Measurements from ENCODE around the gene FXYD4. TPM values are rescaled to one million over a fixed set of nuclear protein-coding genes. Genes with fewer than 3 reads are reported as not detected.

Gene FXYD4
- not detected for total RNA-seq

GRCh38 chr10:43371418-43371817, at the start of gene FXYD4:
Gene FXYD4, plus strand, starts transcription at chr10:43371636. Its CDS starts 2,111 bp downstream, at chr10:43373747.
- DNase-seq (ENCODE audit: low spot score in 2 of 2): no peak
- 78 to 82% methylated on average over 11 to 13 of the region's 13 CpGs for WGBS, 2 donors

GRCh38 chr10:43322331-43322730, 49.1 kb upstream of the FXYD4 start:
- Histone ChIP-seq H3K36me3 (no peaks in the 10 kb centered on the region), H3K9me3 (no peaks in the 10 kb centered on the region), H3K27me3 (no peaks in the 10 kb centered on the region), H3K4me1 (peaks cover 0 to 11% (median 0%) of the 10 kb centered on the region in 4 donors), H3K27ac (peak overlapping the region in 2 of 4 donors; percentile 57 to 73), H3K4me3 (peak overlapping the region in 3 of 4 donors; percentile 24 to 50 (median 35))
- TF ChIP-seq POLR2A (IDR thresholded peaks at IDR 0.05): no peak
- no peak for TF ChIP-seq EP300 (IDR thresholded peaks at IDR 0.05)
- no peak for TF ChIP-seq CTCF (IDR thresholded peaks at IDR 0.05)
- 38 to 43% methylated on average over 14 of the region's 14 CpGs for WGBS, 2 donors
- DNase-seq (ENCODE audit: low spot score in 2 of 2): no peak

More at GRCh38 chr10:43371418-43371817, at the start of gene FXYD4:
- no peak for TF ChIP-seq EP300 (IDR thresholded peaks at IDR 0.05)
- no peak for TF ChIP-seq CTCF (IDR thresholded peaks at IDR 0.05)
- no peak for TF ChIP-seq POLR2A (IDR thresholded peaks at IDR 0.05)
- H3K4me3 ChIP-seq: no peak within 1 kb of the TSS
- H3K9me3 ChIP-seq: no peaks in the 10 kb centered on the region
- H3K27ac ChIP-seq: no peak within 1 kb of the TSS
- H3K4me1 ChIP-seq: peaks cover 0 to 4% (median 0%) of the 10 kb centered on the region in 4 donors
- H3K27me3 ChIP-seq: no peaks in the 10 kb centered on the region
- H3K36me3 ChIP-seq: no peaks in the 10 kb centered on the region

GRCh38 chr10:43322769-43323168, 48.7 kb upstream of the FXYD4 start:
- Histone ChIP-seq H3K4me1 (peaks cover 0 to 11% (median 0%) of the 10 kb centered on the region in 4 donors), H3K9me3 (no peaks in the 10 kb centered on the region), H3K4me3 (peak overlapping the region in 3 of 4 donors; percentile 24 to 50 (median 35)), H3K36me3 (no peaks in the 10 kb centered on the region), H3K27ac (peak overlapping the region in 2 of 4 donors; percentile 57 to 73), H3K27me3 (no peaks in the 10 kb centered on the region)
- TF ChIP-seq EP300 (IDR thresholded peaks at IDR 0.05) (peak in 1 of 2 donors; percentile 44), POLR2A (IDR thresholded peaks at IDR 0.05) (peak in 1 of 2 donors; percentile 48), CTCF (IDR thresholded peaks at IDR 0.05) (no peak)
- peak; percentile 66 to 74 for DNase-seq (ENCODE audit: low spot score in 2 of 2)
- WGBS, 2 donors: 2 to 3% methylated on average over 11 to 26 of the region's 26 CpGs

- H3K4me3 ChIP-seq: peak overlapping the region in 3 of 4 donors; percentile 24 to 50 (median 35)
- no peaks in the 10 kb centered on the region for H3K36me3 ChIP-seq
- H3K27me3 ChIP-seq: no peaks in the 10 kb centered on the region
- no peak for DNase-seq (ENCODE audit: low spot score in 2 of 2)
- 61 to 62% methylated on average over 14 of the region's 14 CpGs for WGBS, 2 donors
- peak overlapping the region in 2 of 4 donors; percentile 26 to 73 for H3K27ac ChIP-seq
- peaks cover 0 to 11% (median 0%) of the 10 kb centered on the region in 4 donors for H3K4me1 ChIP-seq
- TF ChIP-seq EP300 (IDR thresholded peaks at IDR 0.05): no peak
- H3K9me3 ChIP-seq: no peaks in the 10 kb centered on the region
Observed at GRCh38 chr10:43323245-43323644, 48.2 kb upstream of the FXYD4 start.

- H3K27me3 ChIP-seq: no peaks in the 10 kb centered on the region
- H3K27ac ChIP-seq: no peak overlapping the region
- H3K9me3 ChIP-seq: no peaks in the 10 kb centered on the region
- no peak for TF ChIP-seq EP300 (IDR thresholded peaks at IDR 0.05)
- no peak for TF ChIP-seq POLR2A (IDR thresholded peaks at IDR 0.05)
- no peak for TF ChIP-seq CTCF (IDR thresholded peaks at IDR 0.05)
- no peaks in the 10 kb centered on the region for H3K36me3 ChIP-seq
- peaks cover 0 to 11% (median 0%) of the 10 kb centered on the region in 4 donors for H3K4me1 ChIP-seq
- no peak overlapping the region for H3K4me3 ChIP-seq
- WGBS, 2 donors: 77 to 84% methylated on average over 3 of the region's 3 CpGs
- no peak for DNase-seq (ENCODE audit: low spot score in 2 of 2)
Observed at GRCh38 chr10:43324876-43325275, 46.6 kb upstream of the FXYD4 start.
